OCI-LY3 (cell line): ENCODE measurements around the gene SMARCA4.

Experiments
- H2AFZ ChIP-seq: fragments of 200-600, 300-600 bp; shearing (Covaris generic); 2 replicates; pipeline ENCODE4 v1.6.0; 2014; ENCODE audit warnings: antibody characterized with exemption, low read depth, low read length
- H3K27ac ChIP-seq: fragments of 200-600, 300-600 bp; sonication (generic); 2 replicates; pipeline ENCODE4 v1.5.1; 2014; ENCODE audit warnings: mild to moderate bottlenecking, low read length, moderate library complexity, mixed read lengths
- H3K27me3 ChIP-seq: fragments of 200-600, 300-600 bp; sonication (generic); 2 replicates; pipeline ENCODE4 v1.6.1; 2014; ENCODE audit warnings: low read depth, low read length, mixed read lengths
- H3K36me3 ChIP-seq: fragments of 200-600, 300-600 bp; sonication (generic); replicated peaks from 2 replicates; pipeline ENCODE3; 2014; ENCODE audit warnings: low read depth, low read length, mixed read lengths
- H3K4me1 ChIP-seq: fragments of 300-600, 200-600 bp; sonication (generic); 2 replicates; pipeline ENCODE4 v1.6.1; 2014; ENCODE audit warnings: low read length, mixed read lengths
- H3K4me2 ChIP-seq: fragments of 200-600, 300-600 bp; sonication (generic); 2 replicates; pipeline ENCODE4 v1.6.1; 2014; ENCODE audit warnings: low read length, mixed read lengths
- H3K4me3 ChIP-seq: fragments of 300-600, 200-600 bp; sonication (generic); 2 replicates; pipeline ENCODE4 v1.5.1; 2014; ENCODE audit warnings: antibody characterized with exemption, mild to moderate bottlenecking, low read length, moderate library complexity
- H3K79me2 ChIP-seq: fragments of 300-600, 200-600 bp; shearing (Covaris generic); 2 replicates; pipeline ENCODE4 v1.6.1; 2014; ENCODE audit warnings: mild to moderate bottlenecking, low read length, mixed read lengths
- H3K9ac ChIP-seq: fragments of 300-600, 200-600 bp; shearing (Covaris generic); 2 replicates; pipeline ENCODE4 v1.6.0; 2014; ENCODE audit warnings: mild to moderate bottlenecking, low read length, moderate library complexity
- H3K9me3 ChIP-seq: fragments of 200-600, 300-600 bp; shearing (Covaris generic); 2 replicates; pipeline ENCODE4 v1.6.1; 2014; ENCODE audit warnings: low read length, mixed read lengths; ENCODE audit not compliant: insufficient read depth
- H4K20me1 ChIP-seq: fragments of 200-600, 300-600 bp; sonication (generic); 2 replicates; pipeline ENCODE4 v1.6.1; 2016; ENCODE audit warnings: low read length, mixed read lengths; ENCODE audit not compliant: insufficient read depth
- CTCF ChIP-seq: fragments of 200-600, 300-600 bp; sonication (generic); IDR thresholded peaks from 2 replicates; pipeline ENCODE4 v1.5.1; 2014; ENCODE audit warnings: antibody characterized with exemption, low read length, low read depth
- EZH2phosphoT487 ChIP-seq: fragments of 200-600 bp; shearing (Covaris generic); IDR thresholded peaks from 2 replicates; pipeline ENCODE4 v1.6.1; 2018; ENCODE audit warnings: antibody characterized with exemption, mixed run types, low read depth

The SMARCA4 gene

GRCh38 chr19:10966809-10967208 lies 6.0 kb downstream of the SMARCA4 start:
- H3K4me3 ChIP-seq = no peak overlapping the region
- H3K4me1 ChIP-seq = peaks cover 25% of the 10 kb centered on the region
- no peak overlapping the region for H3K27ac ChIP-seq
- TF ChIP-seq EZH2phosphoT487 = no peak
- no peaks in the 10 kb centered on the region for H3K27me3 ChIP-seq
- H4K20me1 ChIP-seq = peaks cover 63% of the 10 kb centered on the region
- no peaks in the 10 kb centered on the region for H3K9me3 ChIP-seq
- no peak overlapping the region for H2AFZ ChIP-seq
- peaks cover 97% of the 10 kb centered on the region for H3K79me2 ChIP-seq
- peaks cover 15% of the 10 kb centered on the region for H3K36me3 ChIP-seq
- H3K4me2 ChIP-seq = no peak overlapping the region
- H3K9ac ChIP-seq = no peak overlapping the region

- peaks cover 95% of the 10 kb centered on the region for H3K79me2 ChIP-seq
- no peak overlapping the region for H2AFZ ChIP-seq
- H3K9me3 ChIP-seq = no peaks in the 10 kb centered on the region
- H3K36me3 ChIP-seq = peaks cover 18% of the 10 kb centered on the region
- peaks cover 61% of the 10 kb centered on the region for H4K20me1 ChIP-seq
- TF ChIP-seq CTCF (peak; percentile 12; the same call in 1 of the 2 replicates), EZH2phosphoT487 (no peak)
- H3K4me2 ChIP-seq = peak overlapping the region; percentile 42
- no peak overlapping the region for H3K9ac ChIP-seq
- no peak overlapping the region for H3K27ac ChIP-seq
- no peak overlapping the region for H3K4me3 ChIP-seq
- no peaks in the 10 kb centered on the region for H3K27me3 ChIP-seq
- H3K4me1 ChIP-seq = peaks cover 11% of the 10 kb centered on the region
Measured at GRCh38 chr19:10968527-10969135, 7.8 kb downstream of the SMARCA4 start.

- H3K4me3 ChIP-seq = no peak overlapping the region
- no peak overlapping the region for H3K27ac ChIP-seq
- peaks cover 63% of the 10 kb centered on the region for H4K20me1 ChIP-seq
- no peak for TF ChIP-seq CTCF
- no peak for TF ChIP-seq EZH2phosphoT487
- no peaks in the 10 kb centered on the region for H3K9me3 ChIP-seq
- H3K4me2 ChIP-seq = no peak overlapping the region
- no peak overlapping the region for H2AFZ ChIP-seq
- peaks cover 11% of the 10 kb centered on the region for H3K36me3 ChIP-seq
- H3K79me2 ChIP-seq = peaks cover 94% of the 10 kb centered on the region
- peaks cover 11% of the 10 kb centered on the region for H3K4me1 ChIP-seq
- H3K27me3 ChIP-seq = no peaks in the 10 kb centered on the region
- no peak overlapping the region for H3K9ac ChIP-seq
Measured at GRCh38 chr19:10971107-10971726, 10.4 kb downstream of the SMARCA4 start.

GRCh38 chr19:10975374-10976130 lies 14.7 kb downstream of the SMARCA4 start:
- Histone ChIP-seq H3K36me3 (peaks cover 11% of the 10 kb centered on the region), H3K4me1 (peaks cover 16% of the 10 kb centered on the region), H3K4me2 (no peak overlapping the region), H3K27me3 (no peaks in the 10 kb centered on the region), H3K79me2 (peaks cover 91% of the 10 kb centered on the region), H3K27ac (no peak overlapping the region), H4K20me1 (peaks cover 73% of the 10 kb centered on the region), H3K4me3 (no peak overlapping the region), H2AFZ (no peak overlapping the region), H3K9me3 (no peaks in the 10 kb centered on the region), H3K9ac (no peak overlapping the region)
- no peak for TF ChIP-seq CTCF
- TF ChIP-seq EZH2phosphoT487 = no peak
